OCI-LY1 (cell line): ENCODE data around the gene PRRG1.

Experiments used
- CTCF ChIP-seq: fragments of 200-600 bp; sonication (generic), shearing (Covaris generic); IDR thresholded peaks from 2 replicates; pipeline ENCODE4 v1.5.1; 2017; ENCODE audit warnings: mild to moderate bottlenecking, antibody characterized with exemption, low read length, moderate library complexity, mixed read lengths
- EZH2 ChIP-seq: fragments of 200-600 bp; sonication (generic), shearing (Covaris generic); IDR thresholded peaks from 2 replicates; pipeline ENCODE4 v1.8.0; 2017; ENCODE audit warnings: borderline replicate concordance, mixed run types, mild to moderate bottlenecking, antibody characterized with exemption, low read length, moderate library complexity, mixed read lengths

DNA sequence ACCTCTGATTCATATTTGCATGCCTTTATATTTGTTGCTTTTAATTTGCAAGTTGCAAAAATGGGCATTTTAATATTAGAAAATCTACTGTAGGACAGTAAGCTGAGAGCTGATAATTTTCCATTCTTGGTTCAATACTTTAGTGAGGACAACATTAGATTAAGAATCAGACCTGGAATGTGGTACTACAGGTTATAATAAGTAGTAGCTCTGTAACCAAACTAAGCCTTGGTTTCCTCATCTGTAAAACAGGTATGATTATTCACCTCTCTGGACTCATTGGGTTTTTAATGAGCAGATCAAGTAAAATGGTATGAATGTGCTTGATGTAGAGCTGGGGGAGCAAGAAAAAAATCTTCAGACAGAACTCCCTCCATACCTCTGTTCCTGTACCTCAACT, 31.1 kb downstream of the PRRG1 start:
- TF ChIP-seq CTCF: no peak
- TF ChIP-seq EZH2: no peak
